Measurements from ENCODE around the gene FREM2. TPM values are rescaled to one million over a fixed set of nuclear protein-coding genes. Genes with fewer than 3 reads are reported as not detected.

Gene FREM2
- total and polyA plus RNA-seq, 9 of the 15 experiments (the other 6 are each of a cell fraction or from before 2014, with no cell fraction given) = under 0.01 to 0.02 TPM; not detected in 7

GRCh38 chr13:38648912-38649311 is 38.0 kb upstream of the FREM2 start (continued):
- no peak for TF ChIP-seq HINFP (tag; conservative IDR thresholded peaks at IDR 0.05; ENCODE audit: low read depth)
- no peak for TF ChIP-seq ZNF436 (CRISPR knock-in tag; IDR thresholded peaks at IDR 0.05)
- TF ChIP-seq MEF2A (IDR thresholded peaks at IDR 0.05; ENCODE audit: control insufficient read depth, low read depth, low read length) = no peak
- TF ChIP-seq, protein P1, sequence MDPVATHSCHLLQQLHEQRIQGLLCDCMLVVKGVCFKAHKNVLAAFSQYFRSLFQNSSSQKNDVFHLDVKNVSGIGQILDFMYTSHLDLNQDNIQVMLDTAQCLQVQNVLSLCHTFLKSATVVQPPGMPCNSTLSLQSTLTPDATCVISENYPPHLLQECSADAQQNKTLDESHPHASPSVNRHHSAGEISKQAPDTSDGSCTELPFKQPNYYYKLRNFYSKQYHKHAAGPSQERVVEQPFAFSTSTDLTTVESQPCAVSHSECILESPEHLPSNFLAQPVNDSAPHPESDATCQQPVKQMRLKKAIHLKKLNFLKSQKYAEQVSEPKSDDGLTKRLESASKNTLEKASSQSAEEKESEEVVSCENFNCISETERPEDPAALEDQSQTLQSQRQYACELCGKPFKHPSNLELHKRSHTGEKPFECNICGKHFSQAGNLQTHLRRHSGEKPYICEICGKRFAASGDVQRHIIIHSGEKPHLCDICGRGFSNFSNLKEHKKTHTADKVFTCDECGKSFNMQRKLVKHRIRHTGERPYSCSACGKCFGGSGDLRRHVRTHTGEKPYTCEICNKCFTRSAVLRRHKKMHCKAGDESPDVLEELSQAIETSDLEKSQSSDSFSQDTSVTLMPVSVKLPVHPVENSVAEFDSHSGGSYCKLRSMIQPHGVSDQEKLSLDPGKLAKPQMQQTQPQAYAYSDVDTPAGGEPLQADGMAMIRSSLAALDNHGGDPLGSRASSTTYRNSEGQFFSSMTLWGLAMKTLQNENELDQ (CRISPR knock-in tag; IDR thresholded peaks at IDR 0.05; ENCODE audit: borderline replicate concordance) = no peak
- TF ChIP-seq ZNF764 (CRISPR knock-in tag; IDR thresholded peaks at IDR 0.05; ENCODE audit: low read depth) = no peak
- no peak for TF ChIP-seq NCOA6 (IDR thresholded peaks at IDR 0.05)
- TF ChIP-seq NONO (IDR thresholded peaks at IDR 0.05; ENCODE audit: low read depth in 2 of 2, low read length in 1 of 2) = no peak
- TF ChIP-seq PATZ1 (CRISPR knock-in tag; IDR thresholded peaks at IDR 0.05; ENCODE audit: borderline replicate concordance) = no peak
- no peak for TF ChIP-seq ASH1L (IDR thresholded peaks at IDR 0.05; ENCODE audit: borderline replicate concordance, low read depth, partially characterized antibody)
- TF ChIP-seq, protein P2, sequence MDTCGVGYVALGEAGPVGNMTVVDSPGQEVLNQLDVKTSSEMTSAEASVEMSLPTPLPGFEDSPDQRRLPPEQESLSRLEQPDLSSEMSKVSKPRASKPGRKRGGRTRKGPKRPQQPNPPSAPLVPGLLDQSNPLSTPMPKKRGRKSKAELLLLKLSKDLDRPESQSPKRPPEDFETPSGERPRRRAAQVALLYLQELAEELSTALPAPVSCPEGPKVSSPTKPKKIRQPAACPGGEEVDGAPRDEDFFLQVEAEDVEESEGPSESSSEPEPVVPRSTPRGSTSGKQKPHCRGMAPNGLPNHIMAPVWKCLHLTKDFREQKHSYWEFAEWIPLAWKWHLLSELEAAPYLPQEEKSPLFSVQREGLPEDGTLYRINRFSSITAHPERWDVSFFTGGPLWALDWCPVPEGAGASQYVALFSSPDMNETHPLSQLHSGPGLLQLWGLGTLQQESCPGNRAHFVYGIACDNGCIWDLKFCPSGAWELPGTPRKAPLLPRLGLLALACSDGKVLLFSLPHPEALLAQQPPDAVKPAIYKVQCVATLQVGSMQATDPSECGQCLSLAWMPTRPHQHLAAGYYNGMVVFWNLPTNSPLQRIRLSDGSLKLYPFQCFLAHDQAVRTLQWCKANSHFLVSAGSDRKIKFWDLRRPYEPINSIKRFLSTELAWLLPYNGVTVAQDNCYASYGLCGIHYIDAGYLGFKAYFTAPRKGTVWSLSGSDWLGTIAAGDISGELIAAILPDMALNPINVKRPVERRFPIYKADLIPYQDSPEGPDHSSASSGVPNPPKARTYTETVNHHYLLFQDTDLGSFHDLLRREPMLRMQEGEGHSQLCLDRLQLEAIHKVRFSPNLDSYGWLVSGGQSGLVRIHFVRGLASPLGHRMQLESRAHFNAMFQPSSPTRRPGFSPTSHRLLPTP (IDR thresholded peaks at IDR 0.05; ENCODE audit: borderline replicate concordance, extremely low read depth, insufficient read length) = no peak
- TF ChIP-seq, protein P3, sequence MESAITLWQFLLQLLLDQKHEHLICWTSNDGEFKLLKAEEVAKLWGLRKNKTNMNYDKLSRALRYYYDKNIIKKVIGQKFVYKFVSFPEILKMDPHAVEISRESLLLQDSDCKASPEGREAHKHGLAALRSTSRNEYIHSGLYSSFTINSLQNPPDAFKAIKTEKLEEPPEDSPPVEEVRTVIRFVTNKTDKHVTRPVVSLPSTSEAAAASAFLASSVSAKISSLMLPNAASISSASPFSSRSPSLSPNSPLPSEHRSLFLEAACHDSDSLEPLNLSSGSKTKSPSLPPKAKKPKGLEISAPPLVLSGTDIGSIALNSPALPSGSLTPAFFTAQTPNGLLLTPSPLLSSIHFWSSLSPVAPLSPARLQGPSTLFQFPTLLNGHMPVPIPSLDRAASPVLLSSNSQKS (CRISPR knock-in tag; IDR thresholded peaks at IDR 0.05) = no peak
- no peak for TF ChIP-seq HBP1 (CRISPR knock-in tag; IDR thresholded peaks at IDR 0.05)
- TF ChIP-seq L3MBTL2 (IDR thresholded peaks at IDR 0.05) = no peak
